Parathyroid adenoma (tissue), 2 donors: ENCODE results near the gene PHEX.

Experiments used
- H2AFZ ChIP-seq: fragments of 300-600 bp; sonication (generic); one replicate; pipeline ENCODE4 v1.7.0; 2017; ENCODE audit warnings: antibody characterized with exemption, mild to moderate bottlenecking
- H3K27ac ChIP-seq: fragments of 300-600 bp; sonication (generic); one replicate; pipeline ENCODE4 v1.7.0; 2017
- H3K27me3 ChIP-seq: fragments of 300-600 bp; sonication (generic); one replicate; pipeline ENCODE4 v1.7.0; 2017; ENCODE audit warnings: low read length; ENCODE audit not compliant: control insufficient read depth, insufficient read depth
- H3K36me3 ChIP-seq: fragments of 300-600 bp; sonication (generic); one replicate; pipeline ENCODE4 v1.7.0; 2017; ENCODE audit warnings: low read length; ENCODE audit not compliant: control insufficient read depth, insufficient read depth
- H3K4me1 ChIP-seq: fragments of 300-600 bp; sonication (generic); one replicate; pipeline ENCODE4 v1.7.0; 2017; ENCODE audit warnings: control low read depth
- H3K4me2 ChIP-seq: fragments of 300-600 bp; sonication (generic); one replicate; pipeline ENCODE4 v1.7.0; 2017; ENCODE audit warnings: low read length
- H3K4me3 ChIP-seq: fragments of 300-600 bp; sonication (generic); one replicate; pipeline ENCODE4 v1.7.0; 2017; ENCODE audit warnings: low read depth, low read length
- H3K79me2 ChIP-seq: fragments of 300-600 bp; sonication (generic); one replicate; pipeline ENCODE4 v1.7.0; 2017; ENCODE audit warnings: control low read depth
- H3K9ac ChIP-seq: fragments of 300-600 bp; sonication (generic); one replicate; pipeline ENCODE4 v1.7.0; 2017; ENCODE audit warnings: mild to moderate bottlenecking
- H3K9me3 ChIP-seq: fragments of 300-600 bp; sonication (generic); one replicate; pipeline ENCODE4 v1.7.0; 2017; ENCODE audit warnings: low read length; ENCODE audit not compliant: control insufficient read depth
- CTCF ChIP-seq: fragments of 300-600 bp; sonication (generic); IDR thresholded peaks from one replicate; pipeline ENCODE4 v1.7.0; 2017; ENCODE audit warnings: antibody characterized with exemption, mild to moderate bottlenecking
- donor health status: primary hyperparathyroidism.

Gene PHEX

GRCh38 chrX:22078117-22078516 lies 46.0 kb downstream of the PHEX start:
- no peak overlapping the region for H3K9ac ChIP-seq
- no peak overlapping the region for H3K4me3 ChIP-seq
- H3K27me3 ChIP-seq, result no peaks in the 10 kb centered on the region
- no peak overlapping the region for H3K27ac ChIP-seq
- H3K4me2 ChIP-seq, result no peak overlapping the region
- no peaks in the 10 kb centered on the region for H3K79me2 ChIP-seq
- no peaks in the 10 kb centered on the region for H3K4me1 ChIP-seq
- no peak for TF ChIP-seq CTCF
- H3K9me3 ChIP-seq, result no peaks in the 10 kb centered on the region
- H2AFZ ChIP-seq, result no peak overlapping the region
- H3K36me3 ChIP-seq, result no peaks in the 10 kb centered on the region

GRCh38 chrX:22081475-22082092 lies 49.5 kb downstream of the PHEX start:
- Histone ChIP-seq H3K27me3 (no peaks in the 10 kb centered on the region), H2AFZ (no peak overlapping the region), H3K4me1 (no peaks in the 10 kb centered on the region), H3K9me3 (no peaks in the 10 kb centered on the region), H3K27ac (no peak overlapping the region), H3K36me3 (no peaks in the 10 kb centered on the region), H3K4me3 (no peak overlapping the region), H3K9ac (no peak overlapping the region), H3K79me2 (no peaks in the 10 kb centered on the region), H3K4me2 (no peak overlapping the region)
- TF ChIP-seq CTCF, result no peak

GRCh38 chrX:22086003-22086402 lies 53.9 kb downstream of the PHEX start:
- no peak overlapping the region for H3K4me2 ChIP-seq
- H3K4me1 ChIP-seq, result no peaks in the 10 kb centered on the region
- no peak overlapping the region for H3K4me3 ChIP-seq
- no peaks in the 10 kb centered on the region for H3K36me3 ChIP-seq
- no peaks in the 10 kb centered on the region for H3K27me3 ChIP-seq
- no peaks in the 10 kb centered on the region for H3K79me2 ChIP-seq
- no peak for TF ChIP-seq CTCF
- H3K9ac ChIP-seq, result no peak overlapping the region
- no peak overlapping the region for H3K27ac ChIP-seq
- H3K9me3 ChIP-seq, result no peaks in the 10 kb centered on the region
- H2AFZ ChIP-seq, result no peak overlapping the region

GRCh38 chrX:22087011-22087557 lies 55.0 kb downstream of the PHEX start:
- Histone ChIP-seq H3K79me2 (no peaks in the 10 kb centered on the region), H3K36me3 (no peaks in the 10 kb centered on the region), H3K4me1 (no peaks in the 10 kb centered on the region), H3K27ac (no peak overlapping the region), H2AFZ (no peak overlapping the region), H3K27me3 (no peaks in the 10 kb centered on the region), H3K9ac (no peak overlapping the region), H3K4me3 (no peak overlapping the region), H3K9me3 (no peaks in the 10 kb centered on the region), H3K4me2 (no peak overlapping the region)
- TF ChIP-seq CTCF, result no peak

GRCh38 chrX:22088326-22088725 lies 56.2 kb downstream of the PHEX start:
- Histone ChIP-seq H3K79me2 (no peaks in the 10 kb centered on the region), H3K4me3 (no peak overlapping the region), H3K36me3 (no peaks in the 10 kb centered on the region), H3K9ac (no peak overlapping the region), H3K4me1 (no peaks in the 10 kb centered on the region), H3K27ac (no peak overlapping the region), H3K4me2 (no peak overlapping the region), H3K27me3 (no peaks in the 10 kb centered on the region), H3K9me3 (no peaks in the 10 kb centered on the region), H2AFZ (no peak overlapping the region)
- no peak for TF ChIP-seq CTCF
